SIG-M5 (cell line): ENCODE data around the gene CBLB.

ENCODE experiments used
- DNase-seq: peaks from one replicate; lab custom pipeline; 2025; lab: John Stamatoyannopoulos, UW

The CBLB gene

DNA sequence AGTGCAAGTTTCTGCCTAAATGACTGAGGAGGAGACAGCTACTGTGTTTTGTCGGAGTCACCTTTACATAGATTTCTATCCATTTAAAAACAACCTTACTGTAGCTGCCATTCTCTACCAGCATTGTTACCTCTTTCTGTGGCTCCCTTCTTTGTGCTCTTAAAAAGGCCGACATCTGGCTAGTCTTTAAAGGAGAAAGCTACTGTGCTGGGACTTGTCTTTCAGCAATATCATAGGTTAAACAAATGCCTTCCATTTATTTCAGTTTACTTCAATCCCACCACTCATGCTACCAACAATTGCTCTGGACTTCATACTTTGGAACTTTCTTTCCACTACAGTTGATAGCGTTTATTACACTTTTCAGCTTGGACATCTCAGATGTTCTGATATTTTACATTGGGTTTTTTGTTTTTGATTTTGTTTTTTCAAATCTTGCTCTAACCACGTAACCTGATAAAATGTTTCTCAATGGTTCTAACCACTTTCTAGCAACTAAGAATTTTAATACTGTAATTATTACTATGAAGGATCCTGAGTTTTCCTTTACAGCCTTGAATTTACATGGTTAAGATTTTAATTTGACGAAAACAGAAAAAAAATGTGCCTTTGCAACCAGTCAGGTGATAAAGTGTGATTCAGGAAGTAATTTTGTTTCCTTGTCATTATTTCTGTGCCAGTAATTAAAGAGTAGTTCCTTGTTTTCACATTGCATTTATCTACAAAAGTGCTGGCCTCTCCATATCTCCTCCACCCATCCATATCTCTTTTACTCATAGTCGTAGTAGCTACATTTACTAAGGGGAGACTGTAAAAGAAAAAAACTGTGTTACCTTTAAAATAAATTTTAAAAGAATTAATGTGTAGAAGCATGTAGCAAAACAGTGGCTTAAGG lies 1.3 kb upstream of the CBLB start:
- DNase-seq: no peak

DNA sequence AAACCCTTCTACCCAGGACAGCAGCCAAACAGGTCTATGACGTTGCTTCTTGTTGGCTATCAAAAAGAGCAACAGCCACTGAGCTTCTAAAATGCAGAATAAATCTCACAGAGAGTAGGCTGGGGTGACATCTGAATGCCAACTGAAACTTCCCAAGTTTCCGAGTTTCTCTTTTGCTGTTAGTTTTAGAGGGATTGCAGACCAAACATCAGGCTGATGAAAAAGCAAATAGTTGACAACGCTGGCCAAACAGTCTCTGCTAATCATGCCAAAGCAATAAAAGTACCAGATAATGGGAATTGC lies 670 bp upstream of the CBLB start:
- no peak for DNase-seq

DNA sequence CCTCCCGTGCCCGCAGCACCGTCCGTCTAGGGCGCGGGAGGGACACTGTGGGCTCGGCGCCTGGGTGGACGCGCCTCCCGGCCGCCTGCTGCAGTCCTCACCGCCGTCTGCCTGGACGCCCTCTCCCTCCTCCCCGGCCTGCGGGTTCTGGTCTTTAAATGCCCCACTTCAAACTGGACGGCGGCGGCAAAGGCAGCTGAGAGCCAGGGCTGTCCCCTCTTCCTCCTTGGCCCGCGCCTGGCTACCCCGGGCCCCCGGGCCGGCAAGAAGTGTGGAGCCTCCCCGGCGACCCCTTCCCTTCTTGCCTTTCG lies 426 bp downstream of the CBLB start:
- DNase-seq: no peak

DNA sequence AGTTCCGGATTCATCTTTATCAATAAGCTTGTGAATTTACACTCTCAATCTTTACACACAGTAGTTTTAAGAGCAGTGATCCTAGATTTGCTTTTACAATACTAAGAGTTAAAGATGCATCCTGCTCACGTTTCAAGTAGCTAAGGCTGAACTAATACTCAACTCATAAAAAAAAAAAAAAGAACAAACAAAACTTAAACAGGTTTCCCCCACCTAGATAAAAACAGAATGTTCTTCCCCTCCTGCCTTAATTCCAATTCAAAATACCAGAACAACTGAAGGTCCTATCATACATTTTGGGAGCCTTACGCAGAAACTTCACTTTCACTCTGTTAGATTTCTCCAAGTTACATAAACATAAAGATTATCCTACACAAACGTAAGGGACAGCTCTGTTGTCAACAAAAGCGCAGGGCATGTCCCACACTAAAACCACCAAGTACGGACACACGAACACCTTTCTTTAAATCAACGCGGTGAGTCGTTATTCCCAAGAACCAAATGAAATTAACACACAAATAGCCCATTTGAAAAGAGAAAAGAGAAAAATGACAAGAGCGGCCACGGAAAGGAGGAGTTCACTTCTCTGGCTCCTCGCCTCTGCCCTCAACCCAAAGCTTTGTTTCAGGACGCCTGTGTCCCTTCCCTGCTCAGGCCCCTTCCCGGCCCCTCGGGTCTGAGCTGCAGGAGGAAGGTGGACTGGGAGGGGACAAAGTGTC lies 941 bp downstream of the CBLB start:
- no peak for DNase-seq

DNA sequence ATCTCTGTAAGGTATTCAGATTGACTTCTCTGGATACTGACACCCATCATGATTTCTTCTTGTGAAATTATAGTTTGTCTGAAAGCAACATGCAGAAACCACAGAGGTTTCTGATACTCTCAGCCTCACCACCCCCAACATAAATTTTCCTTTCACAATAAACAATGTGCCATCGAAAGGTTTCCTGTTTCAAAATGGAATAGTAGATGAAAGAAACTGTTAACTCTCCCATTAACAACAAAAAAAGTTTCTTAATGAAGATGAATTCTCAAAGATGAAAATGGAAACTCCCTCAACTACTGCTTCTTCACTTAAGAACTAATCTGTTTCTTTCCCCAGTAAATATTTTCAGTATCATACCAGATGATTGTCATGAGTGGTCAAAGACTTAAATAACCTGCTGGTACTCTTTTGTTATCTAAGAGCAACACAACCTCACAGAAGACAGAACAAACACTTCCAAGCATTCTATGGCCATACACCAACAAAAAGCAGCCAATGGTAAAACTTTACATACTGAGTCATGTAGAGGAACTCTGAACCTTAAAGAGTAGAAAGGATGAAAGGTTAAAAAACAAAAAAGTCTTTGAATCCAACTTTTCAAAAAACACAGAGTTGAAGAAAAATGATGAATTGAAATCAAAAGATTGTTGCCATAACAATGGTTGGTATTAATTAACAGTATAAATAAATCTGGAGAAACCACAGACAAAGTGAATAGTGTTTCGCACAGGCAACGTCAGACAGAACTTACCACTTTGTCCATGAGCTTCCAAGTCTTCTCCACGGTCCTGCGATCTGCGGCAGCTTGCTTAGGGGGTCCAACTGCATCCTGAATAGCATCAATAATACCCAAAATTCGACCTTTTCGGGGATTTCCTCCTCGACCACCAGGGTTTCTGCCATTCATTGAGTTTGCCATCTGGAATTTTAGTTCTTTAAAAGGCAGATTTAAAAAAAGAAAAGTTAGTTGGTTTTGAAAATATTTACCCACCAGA lies 1.9 kb downstream of the CBLB start:
- no peak for DNase-seq

DNA sequence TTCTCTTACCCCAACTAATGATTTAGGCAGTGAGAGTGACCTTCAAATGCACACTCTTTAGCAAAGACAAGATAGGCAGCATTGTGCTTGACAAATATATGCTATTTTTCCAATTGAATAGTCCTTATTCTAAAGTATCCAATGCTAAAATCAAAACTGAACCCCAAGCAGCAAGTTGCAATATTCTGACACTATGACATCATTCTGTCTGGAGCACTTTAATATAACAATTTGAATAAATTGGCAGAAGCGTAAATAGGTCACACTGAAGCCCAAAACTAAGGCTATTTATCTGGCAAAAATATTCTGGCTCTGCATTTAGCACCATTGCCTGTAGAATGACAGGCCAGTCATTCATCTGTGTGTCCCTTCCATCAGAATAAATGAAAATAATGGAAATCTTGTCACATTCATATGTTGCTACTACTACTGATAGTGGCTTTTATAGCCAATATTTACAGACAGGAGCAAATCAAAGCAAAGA lies 2.9 kb downstream of the CBLB start:
- DNase-seq: no peak

DNA sequence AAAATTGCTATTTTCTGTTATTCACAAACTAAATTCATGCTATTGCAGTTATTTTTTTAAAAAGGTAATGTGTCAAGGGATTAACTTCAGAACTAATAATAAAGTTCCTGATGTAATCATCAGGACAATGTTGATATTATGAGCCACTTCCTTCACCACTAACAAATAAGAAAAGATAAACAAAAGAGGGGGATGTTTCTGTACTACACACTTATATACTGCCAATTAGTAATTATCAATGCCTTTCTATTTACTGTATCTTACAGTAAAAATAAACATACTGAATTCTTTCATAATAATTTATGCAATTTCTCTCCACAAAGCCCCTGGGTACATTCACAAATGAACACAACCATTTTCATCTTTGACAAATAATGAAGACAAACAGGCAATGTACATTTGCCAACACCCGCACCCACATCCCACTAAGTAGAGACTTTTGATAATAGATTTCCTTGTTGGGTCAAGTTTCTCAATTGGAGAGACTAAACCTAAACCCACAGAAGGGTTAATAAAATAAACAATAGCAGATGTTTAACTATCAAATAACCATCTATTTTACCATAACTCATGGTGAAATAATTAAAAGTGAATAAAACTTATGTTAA lies 3.7 kb downstream of the CBLB start:
- DNase-seq: no peak

DNA sequence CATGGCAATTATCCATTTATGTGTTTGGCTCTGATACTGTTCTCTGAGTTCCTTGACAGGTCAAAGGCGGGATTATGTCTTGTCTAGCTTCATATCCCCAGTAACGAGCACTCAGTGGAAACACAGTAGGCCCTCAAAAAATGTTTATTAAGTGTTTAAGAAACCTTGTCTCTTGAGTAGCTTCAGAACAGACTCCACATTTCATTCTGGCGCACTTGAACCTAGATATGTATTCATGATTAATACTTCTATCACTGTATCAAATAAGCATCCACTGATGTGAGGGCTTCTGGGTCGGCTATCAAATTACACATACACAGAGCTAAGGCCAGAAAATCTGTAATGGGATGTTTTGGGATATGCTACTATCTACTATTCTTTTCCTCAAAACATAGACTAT lies 4.6 kb downstream of the CBLB start:
- DNase-seq: no peak

DNA sequence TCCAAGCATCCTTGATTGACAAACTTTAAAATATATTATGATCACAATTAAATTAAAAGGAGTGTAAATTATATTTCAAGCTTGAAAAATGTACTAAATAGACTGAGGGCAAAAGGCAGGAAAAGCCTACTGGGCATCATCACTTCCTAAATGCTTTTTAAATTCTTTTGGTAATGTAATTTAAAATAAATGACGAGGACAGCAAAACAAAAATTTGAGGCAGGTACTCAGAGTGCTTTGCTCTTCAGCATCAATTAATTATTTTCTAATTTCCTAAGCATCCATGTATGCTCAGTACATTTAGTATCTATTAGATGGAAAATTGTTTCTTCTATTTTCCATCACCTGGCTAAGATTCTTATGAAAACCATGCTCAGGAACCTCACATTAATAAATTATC lies 5.2 kb downstream of the CBLB start:
- no peak for DNase-seq

DNA sequence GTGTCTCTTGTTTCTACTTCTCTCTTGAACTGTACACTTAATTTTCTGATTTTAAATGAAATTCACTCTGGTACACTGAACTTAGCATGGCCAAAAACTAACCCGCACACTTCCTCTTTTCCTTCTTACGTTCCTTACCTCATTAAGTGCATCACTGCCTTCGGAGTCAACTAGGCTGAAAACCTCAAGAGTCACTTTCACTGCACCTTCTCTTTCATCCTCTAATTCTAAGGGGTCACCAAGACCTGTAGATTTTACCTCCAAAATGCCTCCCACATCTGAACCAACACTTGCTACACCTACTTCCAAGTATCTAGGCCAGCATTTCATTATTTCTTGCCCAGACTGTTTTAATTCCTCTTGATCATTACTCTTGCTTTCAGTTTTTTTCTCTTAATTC lies 6.6 kb downstream of the CBLB start:
- no peak for DNase-seq

DNA sequence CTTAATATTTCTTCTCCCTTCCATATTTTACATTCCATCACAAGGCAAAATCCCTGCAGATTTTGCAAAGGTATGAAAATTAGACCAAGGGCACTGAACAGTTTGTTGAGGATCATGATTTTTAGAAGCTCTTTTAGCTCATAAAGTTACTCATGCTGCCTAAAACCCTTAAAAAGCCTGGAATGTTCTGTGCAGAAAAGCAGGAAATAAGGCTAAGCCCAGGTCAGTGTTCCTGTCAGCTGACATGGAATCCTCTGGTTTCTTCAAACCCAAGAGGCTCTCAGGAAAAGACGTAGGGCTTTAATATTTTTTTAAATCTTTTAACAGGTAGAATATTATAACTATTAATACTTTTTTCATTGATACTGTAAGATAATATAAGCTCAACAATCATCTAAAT lies 8.2 kb downstream of the CBLB start:
- no peak for DNase-seq

DNA sequence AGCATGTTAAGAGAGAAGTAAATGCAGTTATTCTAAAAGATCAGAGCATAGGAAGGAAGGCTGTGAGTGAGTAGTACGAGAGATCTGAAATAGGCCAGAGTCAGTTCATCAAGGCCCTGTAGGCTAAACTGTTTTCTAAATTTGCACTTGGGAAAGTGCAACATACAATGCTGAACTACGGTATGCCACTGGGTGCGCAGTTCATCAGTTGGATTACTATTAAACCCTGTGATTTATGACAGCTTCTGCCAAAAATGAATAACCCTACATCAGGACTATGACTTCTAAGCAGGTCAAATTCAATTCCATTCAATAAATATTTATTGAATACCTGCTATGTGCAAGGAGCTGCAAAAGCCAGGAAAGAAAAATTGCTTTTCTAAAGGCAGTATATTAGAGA lies 10.8 kb downstream of the CBLB start:
- DNase-seq: no peak

DNA sequence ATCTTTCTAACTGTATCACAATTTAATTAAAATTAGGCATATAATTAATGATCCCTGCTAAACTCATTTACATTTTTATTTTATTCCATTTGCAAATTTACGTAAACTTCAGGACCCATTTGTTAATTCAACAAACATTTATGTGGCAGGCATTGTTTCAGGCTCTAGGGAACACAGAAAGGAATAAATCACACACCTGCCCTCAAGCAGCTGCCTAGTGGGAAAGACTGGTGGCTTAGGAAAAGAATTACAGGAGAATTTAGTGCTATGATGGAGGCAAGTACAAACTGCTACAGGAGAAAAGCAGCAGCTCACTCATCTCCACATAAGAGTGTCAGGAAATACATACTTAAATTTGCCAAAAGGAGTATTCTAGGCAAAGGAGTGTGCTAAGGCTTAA lies 11.2 kb downstream of the CBLB start:
- no peak for DNase-seq

DNA sequence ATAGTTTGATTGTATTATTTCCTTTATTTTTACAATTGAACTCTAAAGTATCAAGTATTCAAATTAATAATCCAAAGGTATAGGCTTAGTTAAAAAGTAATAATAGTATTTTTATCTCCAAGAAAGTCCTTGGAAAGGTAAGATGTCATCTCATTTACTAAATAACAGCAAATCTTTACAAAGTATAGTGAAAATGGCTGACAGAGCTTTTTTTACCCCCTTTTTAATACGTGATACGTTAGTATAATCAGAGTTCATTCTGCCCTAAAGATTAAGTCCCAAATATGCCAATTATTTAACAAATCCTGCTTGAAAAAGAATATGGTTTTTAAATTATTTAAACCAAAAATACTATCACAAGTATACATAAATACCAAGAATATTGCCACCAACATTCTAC lies 12.2 kb downstream of the CBLB start:
- no peak for DNase-seq

DNA sequence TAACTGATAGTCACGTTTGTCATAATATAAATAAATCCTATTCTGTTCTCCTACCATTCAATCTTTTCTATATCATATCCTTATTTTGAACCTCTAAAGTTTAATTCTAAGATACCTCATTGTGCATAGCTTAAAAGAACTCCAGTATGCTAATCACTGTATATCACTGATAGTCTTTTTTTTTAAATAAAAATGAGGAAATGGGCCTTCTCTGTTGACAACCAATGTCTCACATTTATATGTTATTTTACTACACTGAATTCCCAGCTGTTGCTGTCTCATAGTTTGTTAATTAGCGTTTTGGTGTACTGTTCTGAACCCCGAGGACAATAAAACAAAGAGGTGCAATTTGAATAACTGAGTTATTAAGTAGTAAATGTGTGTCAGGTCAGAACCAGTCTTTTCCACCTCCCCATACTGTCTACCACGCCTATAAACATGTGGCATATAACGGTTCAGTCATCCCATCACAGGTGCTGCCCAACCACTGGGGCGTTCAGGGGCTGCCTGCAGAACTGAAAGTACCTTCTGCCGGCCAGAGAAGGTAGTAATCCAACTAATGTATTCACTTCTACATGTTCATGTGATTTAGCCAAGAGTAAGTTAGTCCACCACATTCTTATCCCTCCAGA lies 14.9 kb downstream of the CBLB start:
- DNase-seq: no peak

DNA sequence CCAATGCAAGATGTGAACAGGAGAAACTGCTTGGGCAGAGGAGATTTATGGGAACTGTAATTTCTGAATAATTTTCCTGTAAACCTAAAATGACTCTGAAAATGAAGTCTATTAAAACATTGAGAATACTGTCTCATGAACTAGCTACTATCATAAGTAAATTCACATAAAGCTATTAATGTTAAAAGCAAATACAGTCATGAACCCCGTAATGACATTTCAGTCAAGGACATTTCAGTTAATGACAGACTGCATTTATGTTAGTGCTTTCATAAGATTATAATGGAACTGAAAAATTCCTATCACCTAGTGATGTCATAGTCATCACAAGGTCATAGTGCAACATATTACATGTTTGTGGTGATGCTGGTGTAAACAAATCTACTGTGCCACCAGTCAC lies 17.2 kb downstream of the CBLB start:
- no peak for DNase-seq

DNA sequence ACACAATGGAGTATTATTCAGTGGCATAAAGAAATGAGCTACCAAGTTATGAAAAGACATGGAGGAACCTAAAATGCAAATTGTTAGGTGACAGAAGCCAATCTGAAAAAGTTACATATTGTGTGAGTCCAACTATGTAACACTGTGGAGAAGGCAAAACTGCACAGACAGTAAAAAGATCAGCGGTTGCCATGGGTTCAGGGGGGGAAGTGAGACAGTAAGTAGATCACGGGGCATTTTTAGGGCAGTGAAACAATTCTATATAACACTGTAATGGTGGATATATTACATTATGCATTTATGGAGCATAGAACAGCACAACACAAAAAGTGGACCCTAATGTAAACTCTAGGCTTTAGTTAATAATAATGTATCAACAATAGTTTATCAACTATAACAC lies 17.6 kb downstream of the CBLB start:
- no peak for DNase-seq

DNA sequence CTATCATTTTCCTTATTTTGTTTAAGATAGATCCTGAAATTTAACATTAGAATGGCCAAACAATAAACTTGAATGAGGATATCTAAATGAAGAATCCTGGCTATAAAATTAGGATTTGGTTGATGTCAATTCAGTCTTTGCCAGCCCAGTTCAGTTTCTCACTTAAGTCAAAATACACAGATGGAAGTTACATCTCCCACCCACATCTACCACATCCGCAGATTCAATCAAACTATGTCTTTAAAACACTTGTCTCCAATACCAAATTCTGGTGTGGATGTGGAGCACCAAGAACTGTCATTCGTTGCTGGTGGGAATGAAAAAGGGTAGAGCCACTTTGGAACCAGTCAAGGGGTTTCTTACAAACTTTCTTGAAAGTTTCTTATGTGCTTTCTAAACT lies 18.2 kb downstream of the CBLB start:
- DNase-seq: no peak

DNA sequence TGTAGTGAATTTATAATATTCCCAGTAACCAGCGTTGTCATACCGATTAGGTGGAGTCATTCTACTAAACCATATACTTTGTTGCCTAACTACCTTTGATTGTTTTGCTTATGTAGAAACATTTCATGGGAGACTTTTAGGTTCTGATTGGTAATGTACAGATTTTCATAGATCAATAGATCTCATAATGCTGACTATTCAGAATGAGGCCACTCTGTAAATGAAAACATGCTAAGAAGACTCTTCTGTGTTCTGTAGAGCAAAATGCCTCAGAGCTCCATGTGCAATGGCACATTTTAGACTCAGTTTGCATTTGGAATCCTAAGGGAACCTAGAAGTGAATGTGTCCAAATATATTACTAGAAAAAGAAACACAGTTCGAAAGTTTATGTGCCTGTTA lies 20.0 kb downstream of the CBLB start:
- DNase-seq: no peak

DNA sequence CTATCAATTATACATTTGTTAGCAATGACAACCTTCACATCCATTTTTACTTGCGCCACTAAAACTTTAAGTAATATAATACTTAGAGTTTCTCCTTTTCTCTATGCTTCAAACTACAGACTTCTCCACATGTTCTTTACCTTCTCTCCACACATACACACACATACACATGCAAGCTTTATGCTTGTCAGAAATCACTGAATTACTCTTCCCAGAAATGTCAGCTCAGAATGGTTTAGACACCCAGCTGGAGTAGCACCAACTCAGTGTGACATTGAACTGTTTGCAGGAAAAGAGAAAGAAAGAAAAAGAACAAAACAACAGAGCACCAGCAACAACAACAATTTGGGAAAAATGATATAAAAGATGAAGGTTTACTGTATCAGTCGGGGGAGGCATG lies 20.9 kb downstream of the CBLB start:
- no peak for DNase-seq

DNA sequence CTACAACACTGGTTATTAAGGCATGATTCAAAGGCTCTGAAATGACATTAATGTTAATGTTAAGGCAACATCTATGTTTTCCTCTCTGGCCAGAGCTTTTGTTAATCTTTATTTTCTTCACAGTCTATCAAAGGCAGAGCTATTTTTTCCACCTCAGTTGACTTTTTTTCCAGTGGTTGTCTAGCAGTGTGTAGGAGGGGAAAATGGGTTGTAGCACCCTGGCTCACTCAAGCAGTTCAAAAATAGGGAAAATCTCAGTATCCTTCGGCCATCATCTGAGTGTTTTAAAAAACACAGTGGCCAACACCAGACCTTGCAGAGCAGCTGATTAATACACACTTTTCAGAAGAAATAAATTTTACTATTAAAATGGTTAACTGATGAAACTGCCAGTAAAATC lies 21.4 kb downstream of the CBLB start:
- no peak for DNase-seq

DNA sequence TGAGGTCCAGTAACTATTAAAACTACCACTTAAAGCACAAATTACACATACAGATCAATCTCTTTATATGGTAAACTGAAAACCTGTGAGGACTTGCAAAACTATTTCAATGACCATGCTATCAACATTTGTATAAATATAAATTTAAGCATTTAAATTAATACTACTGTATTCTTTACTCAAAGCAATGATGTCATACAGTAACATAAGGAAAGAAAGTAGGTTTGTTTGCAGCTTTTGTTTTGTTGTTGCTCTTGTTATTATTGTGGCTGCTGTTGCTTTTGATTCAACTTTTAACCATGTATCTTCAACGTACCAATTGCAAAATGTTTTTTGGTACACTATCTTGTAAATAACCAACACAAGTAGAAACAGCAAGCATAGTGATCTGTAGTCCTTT lies 22.0 kb downstream of the CBLB start:
- DNase-seq: no peak
